ENCODE results near the gene CCNE1.

CCNE1 gene

GRCh38 chr19:29811125-29812079, at the start of gene CCNE1:
Gene CCNE1, plus strand, starts transcription at chr19:29811991. Its CDS starts 565 bp downstream, at chr19:29812556.
- DNase-seq = peak; percentile 93 to 96

GRCh38 chr19:29763196-29763595, 48.6 kb upstream of the CCNE1 start:
- DNase-seq = no peak

DNA sequence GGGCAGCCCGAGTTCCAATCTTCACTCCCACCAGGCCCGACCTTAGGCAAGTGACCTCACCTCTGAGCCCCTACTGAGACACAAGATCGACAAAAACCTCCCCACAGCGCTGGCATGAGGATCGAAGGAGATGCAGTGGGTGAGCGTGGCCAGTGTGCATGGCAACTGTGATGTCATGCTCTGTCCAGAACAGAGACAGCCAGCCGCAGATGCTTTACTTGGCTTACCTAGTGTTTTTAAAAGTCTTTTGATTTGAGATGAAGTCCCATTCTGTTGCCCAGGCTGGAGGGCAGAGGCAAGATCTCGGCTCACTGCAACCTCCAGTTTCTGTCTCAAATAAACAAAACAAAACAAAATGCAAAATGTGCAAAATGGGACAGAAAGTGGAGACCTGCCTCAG, 47.4 kb upstream of the CCNE1 start:
- no peak for DNase-seq

GRCh38 chr19:29766100-29766499, 45.7 kb upstream of the CCNE1 start:
- no peak for DNase-seq

DNA sequence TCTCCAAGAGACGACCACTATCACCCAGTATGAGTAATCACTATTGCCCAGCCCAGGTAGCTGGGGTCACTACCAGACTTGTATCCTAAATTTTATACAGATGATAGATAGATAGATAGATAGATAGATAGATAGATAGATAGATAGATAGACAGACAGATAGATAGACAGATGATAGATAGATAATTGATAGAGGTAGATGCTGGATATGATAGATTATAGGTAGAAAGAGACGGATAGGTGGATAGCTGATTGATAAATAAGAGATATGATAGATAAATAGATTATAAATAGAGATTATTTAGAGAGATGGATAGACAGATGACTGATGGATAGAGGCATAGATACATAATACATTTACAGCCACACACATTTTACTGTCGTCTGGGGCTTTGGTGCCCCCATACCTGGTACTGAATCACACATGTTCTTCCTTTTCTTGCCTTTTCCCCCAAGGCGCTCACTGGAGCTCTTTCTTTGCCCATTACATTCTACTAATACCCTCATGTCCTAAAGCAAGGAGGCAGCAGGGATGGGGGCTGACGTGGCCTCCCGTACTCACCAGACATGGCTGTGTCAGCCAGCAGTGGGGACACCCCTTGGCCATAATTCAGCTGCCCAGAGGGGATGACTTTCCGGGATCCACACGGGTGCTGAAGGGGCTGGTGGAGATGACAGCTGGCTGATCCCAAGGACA, 44.6 kb upstream of the CCNE1 start:
- DNase-seq = no peak

DNA sequence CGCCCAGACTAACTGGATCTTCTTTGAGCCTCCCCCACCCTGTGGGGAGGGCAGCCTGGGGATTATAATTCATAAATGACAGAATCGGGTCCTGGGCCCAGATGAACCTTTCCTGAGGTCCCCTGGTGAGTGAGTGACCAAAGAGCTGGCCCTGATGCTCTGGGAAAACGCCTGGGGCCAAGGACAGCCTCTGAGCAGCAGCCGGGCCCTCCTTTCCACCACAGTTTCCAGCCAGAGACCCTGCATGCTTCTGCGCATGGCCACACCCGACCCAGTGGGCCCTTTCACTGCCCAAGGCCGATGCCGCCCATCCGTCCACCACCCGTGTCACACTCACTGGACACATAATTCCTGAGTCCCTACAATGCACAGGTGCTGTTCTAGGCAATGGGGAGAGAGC, 43.6 kb upstream of the CCNE1 start:
- no peak for DNase-seq

DNA sequence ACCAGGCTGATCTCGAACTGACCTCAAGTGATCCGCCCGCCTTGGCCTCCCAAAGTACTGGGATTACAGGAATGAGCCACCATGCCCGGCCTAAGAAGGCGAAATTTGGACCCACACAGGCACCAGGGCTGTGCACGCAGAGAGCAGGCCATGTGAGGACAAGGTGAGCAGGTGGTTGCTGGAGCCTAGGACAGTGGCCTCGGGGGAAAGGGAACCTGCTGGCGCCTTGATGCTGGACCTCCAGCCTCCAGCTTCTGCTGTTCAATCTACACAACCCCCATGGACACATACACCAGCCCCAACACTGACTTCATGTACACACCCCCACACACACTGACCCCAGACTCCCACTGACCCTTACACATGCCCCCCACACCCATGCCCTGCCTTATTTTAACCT, 41.8 kb upstream of the CCNE1 start:
- no peak for DNase-seq

DNA sequence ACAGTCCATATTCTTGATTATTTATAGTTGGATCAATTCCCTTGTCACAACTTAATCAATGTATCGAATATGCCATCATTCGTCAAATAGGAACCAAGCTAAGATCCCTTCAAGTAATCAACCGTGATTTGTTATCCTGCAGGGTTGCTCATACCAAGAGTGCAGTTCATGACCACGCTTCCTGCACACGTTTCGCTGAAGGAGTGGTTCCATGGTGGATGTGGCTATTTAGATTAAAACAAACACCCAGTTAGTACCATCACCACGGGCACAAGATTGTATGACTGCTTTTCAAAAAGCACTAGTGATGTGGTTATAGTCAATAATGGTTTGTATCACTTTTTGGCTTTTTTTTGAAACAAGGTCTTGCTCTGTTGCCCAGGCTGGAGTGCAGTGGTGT, 41.1 kb upstream of the CCNE1 start:
- DNase-seq = no peak

GRCh38 chr19:29771708-29772414, 39.9 kb upstream of the CCNE1 start:
- peak; percentile 11 to 12 for DNase-seq

DNA sequence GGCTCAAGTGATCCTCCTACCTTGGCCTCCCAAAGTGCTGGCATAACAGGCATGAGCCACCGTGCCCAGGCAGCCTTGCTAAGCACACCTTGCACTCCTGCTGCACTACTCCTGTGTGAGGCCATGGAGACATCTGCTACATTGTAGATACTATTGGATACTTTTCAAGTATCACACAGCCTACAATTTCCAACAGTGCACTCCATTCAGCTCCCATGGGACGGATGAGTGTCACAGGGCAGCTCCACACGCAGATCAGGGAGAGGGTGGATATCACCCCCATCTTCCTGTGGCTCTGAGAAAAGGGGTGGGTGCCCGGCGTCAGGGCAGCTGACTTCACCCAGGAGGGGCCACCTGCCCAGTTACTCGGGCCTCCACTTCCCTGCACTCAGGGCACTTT, 39.1 kb upstream of the CCNE1 start:
- no peak for DNase-seq

DNA sequence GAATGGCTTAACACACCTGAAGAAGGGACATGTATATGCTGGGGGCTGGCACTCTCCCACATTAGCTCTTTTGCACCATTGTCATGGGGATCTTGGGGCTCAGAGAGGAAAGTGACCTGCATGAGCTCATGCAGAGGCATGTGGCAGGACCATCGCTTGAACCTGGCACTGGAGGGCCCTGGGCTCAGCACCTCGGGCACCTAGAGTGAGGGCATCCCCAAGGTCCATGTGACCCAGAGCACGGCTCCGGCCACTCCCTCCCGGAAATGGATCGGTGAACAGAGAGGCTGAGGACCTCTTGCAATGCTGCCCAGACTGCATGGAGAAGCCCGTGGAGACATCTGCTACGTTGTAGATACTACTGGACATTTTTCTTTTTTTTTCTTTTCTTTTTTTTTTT, 38.6 kb upstream of the CCNE1 start:
- no peak for DNase-seq

DNA sequence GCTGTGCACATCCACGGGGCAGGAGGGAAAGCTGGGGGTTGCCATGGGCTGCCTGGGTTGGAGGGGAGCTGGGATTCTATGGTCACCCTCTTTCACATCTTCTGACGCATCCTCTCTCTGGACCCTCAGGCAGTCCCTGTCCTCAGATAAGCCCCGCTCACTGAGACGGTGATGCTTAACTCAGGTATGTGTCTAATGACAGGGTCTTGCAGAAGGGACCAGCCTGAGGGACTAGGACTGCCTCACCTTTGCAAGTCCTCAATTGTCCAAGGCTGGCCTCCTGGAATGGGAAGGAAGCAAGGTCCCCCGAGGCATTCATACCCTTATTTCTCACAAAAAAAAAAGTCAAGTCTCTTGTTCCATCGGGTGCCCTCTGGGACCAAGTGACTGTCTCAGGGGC, 37.7 kb upstream of the CCNE1 start:
- DNase-seq = no peak

DNA sequence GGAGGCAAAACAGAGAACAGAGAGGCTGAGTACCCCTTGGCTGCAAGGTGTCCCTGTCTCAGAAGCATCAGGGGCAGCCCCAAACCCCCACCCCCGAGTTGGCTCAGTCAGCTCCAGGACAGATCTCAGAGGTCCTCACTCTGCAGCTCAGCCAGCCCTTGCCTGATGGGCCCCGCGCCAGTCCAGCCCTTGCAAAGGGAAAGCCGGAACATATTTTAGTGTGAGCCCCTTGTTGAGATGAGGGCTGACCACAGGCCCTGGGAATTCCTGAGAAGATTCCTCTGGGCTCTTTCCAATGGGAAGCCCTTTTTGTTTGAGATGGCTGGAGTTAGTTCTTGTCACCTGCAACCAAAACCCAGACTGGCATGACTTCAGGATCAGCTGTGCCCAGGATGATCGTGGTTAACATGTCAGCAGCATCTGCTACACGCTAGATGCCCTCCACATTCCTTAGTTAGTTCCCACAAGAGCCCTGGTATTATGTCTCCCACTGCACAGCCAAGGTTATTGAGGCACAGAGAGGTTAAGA, 33.9 kb upstream of the CCNE1 start:
- no peak for DNase-seq

DNA sequence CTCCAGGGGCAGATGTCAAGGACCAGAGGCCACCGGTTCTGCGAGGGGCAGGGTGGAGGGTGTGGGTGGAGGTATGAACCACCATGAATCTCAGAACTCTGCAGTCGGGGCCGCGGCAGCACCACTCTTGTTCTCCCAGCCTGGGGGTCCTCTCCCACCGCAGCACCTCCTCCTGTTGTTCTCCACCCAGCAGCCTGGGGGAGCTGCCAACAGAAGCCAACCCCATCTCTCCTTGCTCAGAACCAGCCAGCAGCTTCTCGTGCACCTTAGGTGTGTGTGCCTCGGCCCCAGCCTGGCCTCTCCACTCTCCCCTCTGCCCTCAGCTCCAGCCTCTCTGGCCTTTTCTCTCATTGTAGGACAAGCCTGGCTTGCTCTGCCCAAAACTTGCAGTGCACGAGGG, 31.9 kb upstream of the CCNE1 start:
- no peak for DNase-seq

GRCh38 chr19:29781386-29782259, 30.2 kb upstream of the CCNE1 start:
- DNase-seq = no peak

DNA sequence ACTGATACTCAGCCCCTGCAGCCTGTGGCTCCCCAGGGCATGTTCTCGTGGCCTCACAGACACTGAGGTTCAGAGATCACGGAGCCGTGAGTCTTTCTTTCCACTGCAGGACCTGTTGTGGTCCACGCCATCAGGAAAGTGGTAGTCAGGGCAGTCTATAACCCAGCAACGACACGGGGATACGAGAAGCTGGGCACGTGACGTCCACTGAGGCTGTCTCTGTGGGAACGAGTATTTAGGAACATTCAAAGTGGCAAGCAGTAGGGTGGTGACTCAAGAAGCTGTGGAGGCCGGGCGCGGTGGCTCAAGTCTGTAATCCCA, 29.6 kb upstream of the CCNE1 start:
- DNase-seq = no peak

GRCh38 chr19:29783627-29784190, 28.1 kb upstream of the CCNE1 start:
- DNase-seq = no peak

DNA sequence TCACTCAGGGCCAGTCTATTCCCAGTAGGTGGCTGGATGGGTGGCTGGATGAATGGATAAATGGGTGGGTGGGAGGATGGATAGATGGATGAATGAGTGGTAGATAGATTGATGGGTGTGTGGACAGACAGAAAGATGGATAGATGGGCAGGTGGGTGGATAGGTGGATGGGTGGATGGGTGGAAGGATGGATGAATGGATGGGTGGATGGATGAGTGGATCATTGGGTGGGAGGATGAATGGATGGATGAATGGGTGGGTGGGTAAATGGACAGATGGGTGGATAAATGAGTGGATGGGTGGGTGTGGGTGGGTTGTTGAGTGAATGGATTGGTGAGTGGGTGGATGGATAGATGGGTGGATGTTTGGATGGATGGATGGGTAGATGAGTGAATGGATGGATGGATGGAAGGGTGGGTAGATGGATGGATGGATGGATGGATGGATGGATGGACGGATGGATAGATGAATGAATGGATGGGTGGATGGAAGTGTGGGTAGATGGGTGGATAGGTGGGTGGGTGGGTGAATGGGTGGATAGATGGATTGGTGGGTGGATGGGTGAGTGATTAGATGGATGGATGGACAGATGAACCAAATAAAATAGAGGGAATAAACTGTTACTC, 27.1 kb upstream of the CCNE1 start:
- DNase-seq = no peak

GRCh38 chr19:29785360-29785759, 26.4 kb upstream of the CCNE1 start:
- DNase-seq = no peak

- DNase-seq = no peak
Measured at GRCh38 chr19:29785955-29786589, 25.7 kb upstream of the CCNE1 start.

- DNase-seq = no peak
Measured at GRCh38 chr19:29787281-29787680, 24.5 kb upstream of the CCNE1 start.
